Activated CD4-positive, alpha-beta memory T cell treated with anti-CD3 and anti-CD28 coated beads, Interleukin-2, amount 10 ng/mL, durations not matched to agents 7 days and 5 days (primary cell): Measurements from ENCODE around the gene RCSD1. TPM values are rescaled to one million over a fixed set of nuclear protein-coding genes. Genes with fewer than 3 reads are reported as not detected.

Experiments
- CTCF ChIA-PET: fragments of 350-600 bp; sonication (Branson Sonifier 250); formaldehyde crosslinking; loops from one replicate; lab custom pipeline; 2021; ENCODE audit warnings: antibody characterized with exemption, inconsistent platforms; lab: Charles Lee
- POLR2A ChIA-PET: fragments of 350-600 bp; sonication (Branson Sonifier 250); formaldehyde crosslinking; loops from one replicate; lab custom pipeline; 2021; ENCODE audit warnings: antibody characterized with exemption; lab: Charles Lee
- DNase-seq: peaks from one replicate; pipeline ENCODE4 v3.0.0-alpha.2; 2020
- H3K27ac Mint-ChIP-seq: one replicate; pipeline ENCODE4 v1.8.0; 2021; ENCODE audit warnings: mild to moderate bottlenecking, mixed read lengths
- H3K27me3 Mint-ChIP-seq: one replicate; pipeline ENCODE4 v1.8.0; 2021; ENCODE audit warnings: mixed read lengths
- H3K36me3 Mint-ChIP-seq: one replicate; pipeline ENCODE4 v1.8.0; 2021; ENCODE audit warnings: low read depth, mixed read lengths
- H3K4me1 Mint-ChIP-seq: one replicate; pipeline ENCODE4 v1.8.0; 2021; ENCODE audit warnings: mixed read lengths
- H3K4me3 Mint-ChIP-seq: one replicate; pipeline ENCODE4 v1.8.0; 2021; ENCODE audit warnings: mild to moderate bottlenecking, mixed read lengths
- H3K9me3 Mint-ChIP-seq: one replicate; pipeline ENCODE4 v1.8.0; 2021; ENCODE audit warnings: mixed read lengths
- total RNA-seq, 2 experiments: library from RNA; stranded (reverse); gene quantifications; one replicate each; pipeline ENCODE4 v1.2.3, GENCODE V29; 2021

The RCSD1 gene
- total RNA-seq, 2 experiments from 2014 or later, result 155 to 158 TPM

- POLR2A ChIA-PET, result interaction anchor here (1.1 to 4.1 kb wide), 5 partner anchors 9 to 46 kb away, joined by 3 to 16 read pairs (median 4); no protein-coding TSS in a partner anchor
- peaks cover 82% of the 10 kb centered on the region for H3K36me3 Mint-ChIP-seq
Observed at GRCh38 chr1:167645625-167646414, 15.8 kb downstream of the RCSD1 start.

GRCh38 chr1:167648252-167648849 is 18.3 kb downstream of the RCSD1 start:
- Mint-ChIP-seq H3K9me3 (no peaks in the 10 kb centered on the region), H3K36me3 (peaks cover 70% of the 10 kb centered on the region), H3K4me3 (no peak overlapping the region)

More at GRCh38 chr1:167645625-167646414, 15.8 kb downstream of the RCSD1 start:
- DNase-seq, result no peak
- CTCF ChIA-PET, result interaction anchor here (0.9 to 1.7 kb wide), 6 partner anchors 9 to 45 kb away, joined by 3 to 6 read pairs (median 4); no protein-coding TSS in a partner anchor
- peak overlapping the region; percentile 3 for H3K27ac Mint-ChIP-seq
- H3K4me3 Mint-ChIP-seq, result no peak overlapping the region
- no peaks in the 10 kb centered on the region for H3K9me3 Mint-ChIP-seq
- H3K4me1 Mint-ChIP-seq, result peaks cover 81% of the 10 kb centered on the region
- H3K27me3 Mint-ChIP-seq, result no peaks in the 10 kb centered on the region

GRCh38 chr1:167648978-167649744 is 19.1 kb downstream of the RCSD1 start:
- Mint-ChIP-seq H3K27me3 (no peaks in the 10 kb centered on the region), H3K4me1 (peaks cover 65% of the 10 kb centered on the region), H3K4me3 (no peak overlapping the region), H3K36me3 (peaks cover 70% of the 10 kb centered on the region), H3K27ac (peak overlapping the region; percentile 53), H3K9me3 (no peaks in the 10 kb centered on the region)
- ChIA-PET POLR2A (interaction anchor here (0.6 to 2.2 kb wide), 5 partner anchors 14 to 34 kb away, joined by 3 to 15 read pairs (median 6); no protein-coding TSS in a partner anchor), CTCF (interaction anchor here (1.3 to 1.8 kb wide), 2 partner anchors 19 to 39 kb away, joined by 3 to 7 read pairs; no protein-coding TSS in a partner anchor)
- no peak for DNase-seq

More at GRCh38 chr1:167648252-167648849, 18.3 kb downstream of the RCSD1 start:
- DNase-seq, result no peak
- ChIA-PET POLR2A (interaction anchor here (0.7 kb wide), 1 partner anchor 16 kb away, joined by 3 read pairs; no protein-coding TSS in a partner anchor), CTCF (interaction anchor here (0.8 to 1.8 kb wide), 2 partner anchors 40 to 48 kb away, joined by 4 to 7 read pairs; no protein-coding TSS in a partner anchor)
- Mint-ChIP-seq H3K27ac (no peak overlapping the region), H3K27me3 (no peaks in the 10 kb centered on the region), H3K4me1 (peaks cover 67% of the 10 kb centered on the region)

- no peak for DNase-seq
- H3K4me1 Mint-ChIP-seq, result peaks cover 64% of the 10 kb centered on the region
Observed at GRCh38 chr1:167650269-167651160, 20.5 kb downstream of the RCSD1 start.

GRCh38 chr1:167651161-167651693 is 21.2 kb downstream of the RCSD1 start:
- no peaks in the 10 kb centered on the region for H3K27me3 Mint-ChIP-seq
- H3K4me1 Mint-ChIP-seq, result peaks cover 57% of the 10 kb centered on the region
- DNase-seq, result no peak
- POLR2A ChIA-PET, result interaction anchor here (1.0 to 2.2 kb wide), 3 partner anchors 14 to 19 kb away, joined by 3 to 15 read pairs (median 4); no protein-coding TSS in a partner anchor
- H3K27ac Mint-ChIP-seq, result peak overlapping the region; percentile 50
- peaks cover 62% of the 10 kb centered on the region for H3K36me3 Mint-ChIP-seq
- H3K4me3 Mint-ChIP-seq, result no peak overlapping the region
- H3K9me3 Mint-ChIP-seq, result no peaks in the 10 kb centered on the region
- CTCF ChIA-PET, result interaction anchor here (1.8 kb wide), 1 partner anchor 36 kb away, joined by 5 read pairs; no protein-coding TSS in a partner anchor

More at GRCh38 chr1:167650269-167651160, 20.5 kb downstream of the RCSD1 start:
- Mint-ChIP-seq H3K27me3 (no peaks in the 10 kb centered on the region), H3K4me3 (no peak overlapping the region), H3K9me3 (no peaks in the 10 kb centered on the region), H3K36me3 (peaks cover 67% of the 10 kb centered on the region), H3K27ac (peak overlapping the region; percentile 53)
- POLR2A ChIA-PET, result interaction anchor here (1.0 to 2.2 kb wide), 7 partner anchors 10 to 36 kb away, joined by 3 to 15 read pairs (median 4); no protein-coding TSS in a partner anchor
- CTCF ChIA-PET, result interaction anchor here (1.1 to 1.8 kb wide), 4 partner anchors 18 to 50 kb away, joined by 3 to 7 read pairs (median 4); no protein-coding TSS in a partner anchor

- Mint-ChIP-seq H3K27ac (no peak overlapping the region), H3K9me3 (no peaks in the 10 kb centered on the region), H3K36me3 (peaks cover 69% of the 10 kb centered on the region), H3K4me3 (no peak overlapping the region), H3K4me1 (peaks cover 61% of the 10 kb centered on the region), H3K27me3 (no peaks in the 10 kb centered on the region)
- ChIA-PET POLR2A (interaction anchor here (1.2 kb wide), 1 partner anchor 21 kb away, joined by 4 read pairs; no protein-coding TSS in a partner anchor), CTCF (interaction anchor here (0.8 kb wide), 1 partner anchor 33 kb away, joined by 3 read pairs; no protein-coding TSS in a partner anchor)
- no peak for DNase-seq
Observed at GRCh38 chr1:167654975-167655575, 25.0 kb downstream of the RCSD1 start.

- no peaks in the 10 kb centered on the region for H3K9me3 Mint-ChIP-seq
- H3K27ac Mint-ChIP-seq, result no peak overlapping the region
- no peak overlapping the region for H3K4me3 Mint-ChIP-seq
- H3K36me3 Mint-ChIP-seq, result peaks cover 68% of the 10 kb centered on the region
- H3K27me3 Mint-ChIP-seq, result no peaks in the 10 kb centered on the region
- H3K4me1 Mint-ChIP-seq, result peaks cover 51% of the 10 kb centered on the region
- DNase-seq, result no peak
- POLR2A ChIA-PET, result interaction anchor here (1.1 to 1.3 kb wide), 2 partner anchors 24 to 76 kb away, joined by 3 to 5 read pairs; no protein-coding TSS in a partner anchor
- CTCF ChIA-PET, result interaction anchor here (1.8 kb wide), 1 partner anchor 56 kb away, joined by 6 read pairs; no protein-coding TSS in a partner anchor
Observed at GRCh38 chr1:167656657-167657056, 26.6 kb downstream of the RCSD1 start.

- CTCF ChIA-PET, result no interaction called here
Observed at GRCh38 chr1:167658574-167659328, 28.7 kb downstream of the RCSD1 start.

GRCh38 chr1:167659450-167659849 is 29.4 kb downstream of the RCSD1 start:
- H3K36me3 Mint-ChIP-seq, result peaks cover 73% of the 10 kb centered on the region
- H3K27me3 Mint-ChIP-seq, result no peaks in the 10 kb centered on the region
- H3K4me1 Mint-ChIP-seq, result peaks cover 55% of the 10 kb centered on the region
- H3K9me3 Mint-ChIP-seq, result no peaks in the 10 kb centered on the region
- POLR2A ChIA-PET, result interaction anchor here (0.6 to 1.3 kb wide), 2 partner anchors 15 to 27 kb away, joined by 3 read pairs; no protein-coding TSS in a partner anchor
- no peak overlapping the region for H3K4me3 Mint-ChIP-seq
- no peak overlapping the region for H3K27ac Mint-ChIP-seq
- CTCF ChIA-PET, result no interaction called here
- DNase-seq, result no peak

More at GRCh38 chr1:167658574-167659328, 28.7 kb downstream of the RCSD1 start:
- Mint-ChIP-seq H3K4me3 (no peak overlapping the region), H3K27ac (no peak overlapping the region), H3K4me1 (peaks cover 62% of the 10 kb centered on the region), H3K36me3 (peaks cover 77% of the 10 kb centered on the region), H3K27me3 (no peaks in the 10 kb centered on the region), H3K9me3 (no peaks in the 10 kb centered on the region)
- POLR2A ChIA-PET, result no interaction called here
- DNase-seq, result no peak

GRCh38 chr1:167659881-167660280 is 29.8 kb downstream of the RCSD1 start:
- ChIA-PET POLR2A (interaction anchor here (0.6 to 1.3 kb wide), 2 partner anchors 15 to 28 kb away, joined by 3 read pairs; no protein-coding TSS in a partner anchor), CTCF (no interaction called here)
- Mint-ChIP-seq H3K36me3 (peaks cover 76% of the 10 kb centered on the region), H3K27ac (no peak overlapping the region), H3K27me3 (no peaks in the 10 kb centered on the region), H3K9me3 (no peaks in the 10 kb centered on the region), H3K4me3 (no peak overlapping the region), H3K4me1 (peaks cover 54% of the 10 kb centered on the region)
- no peak for DNase-seq
